Vagina (tissue), 2 donors: ENCODE measurements around the gene ONECUT3.

Source experiments
- POLR2A ChIP-seq, 2 donors: fragments of 450-650 bp; IDR thresholded peaks; one replicate each; pipeline ENCODE4 v1.6.1; 2017; ENCODE audit warnings: antibody characterized with exemption in 2 of 2, mild to moderate bottlenecking in 2 of 2, moderate library complexity in 2 of 2
- POLR2AphosphoS5 ChIP-seq, 2 donors: sonication (generic); formaldehyde crosslinking; IDR thresholded peaks; one replicate each; pipeline ENCODE4 v1.9.0; 2017; ENCODE audit warnings: antibody characterized with exemption in 2 of 2, mild to moderate bottlenecking in 2 of 2, low read depth in 1 of 2; ENCODE audit not compliant: insufficient read depth in 1 of 2
- TF ChIP-seq, protein P1 (sequence below), 3 experiments: fragments of 450-650 bp in 2 of 3; fragments of 200-600 bp in 1 of 3; sonication (generic) in 1 of 3; IDR thresholded peaks; one replicate each; pipeline ENCODE4 v1.5.1; 2017 to 2019; ENCODE audit warnings: antibody characterized with exemption in 3 of 3, mild to moderate bottlenecking in 2 of 3, moderate library complexity in 2 of 3

GRCh38 chr19:1757468-1758230 lies 4.3 kb downstream of the ONECUT3 start:
- no peak for TF ChIP-seq POLR2A (IDR thresholded peaks at IDR 0.05)
- TF ChIP-seq, protein P1, sequence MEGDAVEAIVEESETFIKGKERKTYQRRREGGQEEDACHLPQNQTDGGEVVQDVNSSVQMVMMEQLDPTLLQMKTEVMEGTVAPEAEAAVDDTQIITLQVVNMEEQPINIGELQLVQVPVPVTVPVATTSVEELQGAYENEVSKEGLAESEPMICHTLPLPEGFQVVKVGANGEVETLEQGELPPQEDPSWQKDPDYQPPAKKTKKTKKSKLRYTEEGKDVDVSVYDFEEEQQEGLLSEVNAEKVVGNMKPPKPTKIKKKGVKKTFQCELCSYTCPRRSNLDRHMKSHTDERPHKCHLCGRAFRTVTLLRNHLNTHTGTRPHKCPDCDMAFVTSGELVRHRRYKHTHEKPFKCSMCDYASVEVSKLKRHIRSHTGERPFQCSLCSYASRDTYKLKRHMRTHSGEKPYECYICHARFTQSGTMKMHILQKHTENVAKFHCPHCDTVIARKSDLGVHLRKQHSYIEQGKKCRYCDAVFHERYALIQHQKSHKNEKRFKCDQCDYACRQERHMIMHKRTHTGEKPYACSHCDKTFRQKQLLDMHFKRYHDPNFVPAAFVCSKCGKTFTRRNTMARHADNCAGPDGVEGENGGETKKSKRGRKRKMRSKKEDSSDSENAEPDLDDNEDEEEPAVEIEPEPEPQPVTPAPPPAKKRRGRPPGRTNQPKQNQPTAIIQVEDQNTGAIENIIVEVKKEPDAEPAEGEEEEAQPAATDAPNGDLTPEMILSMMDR (IDR thresholded peaks at IDR 0.05): no peak
- no peak for TF ChIP-seq POLR2AphosphoS5 (IDR thresholded peaks at IDR 0.05; ENCODE audit: insufficient read depth in 1 of 2, low read depth in 1 of 2)
